Cardiac muscle cell (in vitro differentiated cells and primary cell): ENCODE measurements around the gene EPS15. TPM values are rescaled to one million over a fixed set of nuclear protein-coding genes. Genes with fewer than 3 reads are reported as not detected.

ENCODE experiments used
- DNase-seq, 2 donors: peaks; one replicate each; pipeline versions ENCODE4 v3.0.0 to v3.0.0-alpha.2; 2010 to 2017; ENCODE audit warnings: low read depth in 1 of 2, low spot score in 1 of 2
- H3K27ac ChIP-seq: fragments of 200-600 bp; sonication (generic); 2 replicates; pipeline ENCODE4 v1.5.1; 2016
- H3K27me3 ChIP-seq: fragments of 200-600 bp; sonication (generic); 2 replicates; pipeline ENCODE4 v1.6.0; 2016; ENCODE audit warnings: control low read depth
- H3K36me3 ChIP-seq: fragments of 200-600 bp; sonication (generic); 2 replicates; pipeline ENCODE4 v1.5.1; 2016; ENCODE audit warnings: control low read depth
- H3K4me1 ChIP-seq: fragments of 200-600 bp; sonication (generic); 2 replicates; pipeline ENCODE4 v1.8.1; 2017; ENCODE audit warnings: low read depth, mild to moderate bottlenecking, mixed run types
- H3K4me3 ChIP-seq: fragments of 200-600 bp; sonication (generic); 2 replicates; pipeline ENCODE4 v1.5.1; 2016; ENCODE audit warnings: mild to moderate bottlenecking
- H3K9me3 ChIP-seq: fragments of 200-600 bp; sonication (generic); 2 replicates; pipeline ENCODE4 v1.5.1; 2017; ENCODE audit warnings: low read depth, mild to moderate bottlenecking, control low read depth
- CTCF ChIP-seq: IDR thresholded peaks from 2 replicates; pipeline ENCODE4 v1.5.1; 2012; ENCODE audit warnings: low read depth, mild to moderate bottlenecking, low read length
- polyA plus RNA-seq: library from polyadenylated mRNA; unstranded; fragments of >200 nt; fragmentation: Nextera tagmentation; extraction: Ambion mirVana; gene quantifications from 2 replicates; pipeline ENCODE4 v1.2.1, GENCODE V29; 2016
- total RNA-seq: library from RNA; depleted of rRNA; stranded (reverse); fragments of >200 nt; gene quantifications from 2 replicates; pipeline ENCODE4 v1.2.3, GENCODE V29; 2016

EPS15 gene
- total and polyA plus RNA-seq, 2 experiments from 2014 or later, result 34.1 to 110 TPM

DNA sequence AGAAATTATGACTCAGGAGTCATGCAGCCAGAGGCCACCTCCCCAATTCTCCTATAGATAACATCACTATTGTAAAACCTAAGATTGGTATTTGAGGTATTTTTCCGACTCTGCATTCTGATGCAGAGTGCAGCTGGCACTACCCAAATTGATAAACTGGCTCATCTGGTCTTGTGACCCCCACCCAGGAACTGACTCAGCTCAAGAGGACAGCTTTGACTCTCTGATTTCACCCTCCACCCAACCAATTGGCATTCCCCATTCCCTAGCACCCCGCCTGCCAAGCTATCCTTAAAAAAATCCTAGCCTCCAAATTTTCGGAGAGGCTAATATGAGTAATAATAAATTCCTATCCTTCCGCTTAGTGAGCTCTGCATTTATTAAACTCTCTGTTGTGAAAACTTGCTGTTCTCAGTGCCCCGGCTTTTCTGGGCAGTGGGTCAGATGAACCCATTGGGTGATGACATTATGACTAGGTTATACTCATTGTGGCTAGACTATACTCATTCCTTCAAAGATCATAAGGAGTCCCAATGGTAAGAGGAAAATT lies 39.4 kb upstream of the EPS15 start:
- Histone ChIP-seq H3K4me1 (no peaks in the 10 kb centered on the region), H3K9me3 (no peaks in the 10 kb centered on the region), H3K4me3 (no peak overlapping the region), H3K27me3 (no peaks in the 10 kb centered on the region), H3K36me3 (no peaks in the 10 kb centered on the region), H3K27ac (no peak overlapping the region)
- DNase-seq, result peak in 1 of 2 donors; percentile 76
- TF ChIP-seq CTCF, result no peak

- Histone ChIP-seq H3K9me3 (no peaks in the 10 kb centered on the region), H3K36me3 (no peaks in the 10 kb centered on the region), H3K27me3 (no peaks in the 10 kb centered on the region), H3K4me1 (no peaks in the 10 kb centered on the region), H3K27ac (no peak overlapping the region), H3K4me3 (no peak overlapping the region)
- TF ChIP-seq CTCF, result no peak
- no peak for DNase-seq
These were observed 38.1 kb upstream of the EPS15 start for GRCh38 chr1:51557168-51557567.

DNA sequence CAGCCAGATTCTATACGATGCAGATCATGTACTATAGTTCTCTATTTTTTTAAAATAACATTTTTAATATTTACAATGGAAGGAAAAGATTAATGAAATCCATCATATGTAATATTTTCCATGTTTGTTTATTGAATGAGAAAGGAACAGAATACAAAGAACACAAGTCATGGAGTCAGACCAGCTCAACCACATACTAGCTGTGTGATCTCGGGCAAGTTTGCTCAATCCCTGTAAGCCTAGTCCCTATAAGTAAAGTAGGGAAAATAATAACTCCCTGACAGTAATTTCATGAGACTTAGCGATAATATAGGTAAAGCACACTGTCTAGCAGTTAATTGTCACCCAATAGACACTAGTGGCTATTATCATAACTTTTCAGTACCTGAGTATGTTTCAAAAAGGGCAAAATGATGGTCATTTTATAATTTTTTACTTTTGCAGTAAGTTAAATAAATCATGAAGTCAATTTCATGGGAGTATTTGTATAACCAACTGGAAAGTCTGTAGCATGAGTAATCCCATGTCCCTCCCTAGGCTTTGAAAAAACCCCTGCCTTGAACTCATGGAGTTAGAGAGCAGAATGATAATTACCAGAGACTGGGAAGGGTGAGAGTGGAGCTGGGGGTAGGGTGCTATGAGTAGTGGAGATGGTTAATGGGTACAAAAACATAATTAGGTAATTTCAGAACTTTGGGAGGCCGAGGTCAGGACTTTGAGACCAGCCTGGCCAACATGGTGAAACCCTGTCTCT lies 37.0 kb upstream of the EPS15 start:
- Histone ChIP-seq H3K4me1 (no peaks in the 10 kb centered on the region), H3K27ac (no peak overlapping the region), H3K27me3 (no peaks in the 10 kb centered on the region), H3K9me3 (no peaks in the 10 kb centered on the region), H3K36me3 (no peaks in the 10 kb centered on the region), H3K4me3 (no peak overlapping the region)
- no peak for DNase-seq
- no peak for TF ChIP-seq CTCF

DNA sequence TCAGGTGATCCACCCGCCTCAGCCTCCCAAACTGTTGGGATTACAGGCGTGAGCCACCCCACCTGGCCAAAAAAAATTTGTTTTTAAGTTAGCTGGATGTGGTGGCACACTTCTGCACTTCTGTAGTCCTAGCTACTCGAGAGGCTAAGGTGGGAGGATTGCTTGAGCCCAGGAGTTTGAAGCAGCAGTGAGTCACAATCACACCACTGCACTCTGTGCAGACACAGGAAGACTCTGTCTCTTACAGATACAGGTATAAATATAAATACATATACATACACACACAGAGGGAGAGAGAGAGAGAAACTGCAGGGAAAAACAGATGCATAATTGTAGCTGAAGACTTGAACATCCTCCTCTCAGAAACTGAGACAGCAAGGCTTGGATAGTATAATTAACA lies 34.8 kb upstream of the EPS15 start:
- Histone ChIP-seq H3K9me3 (no peaks in the 10 kb centered on the region), H3K27me3 (no peaks in the 10 kb centered on the region), H3K36me3 (no peaks in the 10 kb centered on the region), H3K4me1 (no peaks in the 10 kb centered on the region), H3K27ac (no peak overlapping the region), H3K4me3 (no peak overlapping the region)
- DNase-seq, result no peak
- no peak for TF ChIP-seq CTCF

DNA sequence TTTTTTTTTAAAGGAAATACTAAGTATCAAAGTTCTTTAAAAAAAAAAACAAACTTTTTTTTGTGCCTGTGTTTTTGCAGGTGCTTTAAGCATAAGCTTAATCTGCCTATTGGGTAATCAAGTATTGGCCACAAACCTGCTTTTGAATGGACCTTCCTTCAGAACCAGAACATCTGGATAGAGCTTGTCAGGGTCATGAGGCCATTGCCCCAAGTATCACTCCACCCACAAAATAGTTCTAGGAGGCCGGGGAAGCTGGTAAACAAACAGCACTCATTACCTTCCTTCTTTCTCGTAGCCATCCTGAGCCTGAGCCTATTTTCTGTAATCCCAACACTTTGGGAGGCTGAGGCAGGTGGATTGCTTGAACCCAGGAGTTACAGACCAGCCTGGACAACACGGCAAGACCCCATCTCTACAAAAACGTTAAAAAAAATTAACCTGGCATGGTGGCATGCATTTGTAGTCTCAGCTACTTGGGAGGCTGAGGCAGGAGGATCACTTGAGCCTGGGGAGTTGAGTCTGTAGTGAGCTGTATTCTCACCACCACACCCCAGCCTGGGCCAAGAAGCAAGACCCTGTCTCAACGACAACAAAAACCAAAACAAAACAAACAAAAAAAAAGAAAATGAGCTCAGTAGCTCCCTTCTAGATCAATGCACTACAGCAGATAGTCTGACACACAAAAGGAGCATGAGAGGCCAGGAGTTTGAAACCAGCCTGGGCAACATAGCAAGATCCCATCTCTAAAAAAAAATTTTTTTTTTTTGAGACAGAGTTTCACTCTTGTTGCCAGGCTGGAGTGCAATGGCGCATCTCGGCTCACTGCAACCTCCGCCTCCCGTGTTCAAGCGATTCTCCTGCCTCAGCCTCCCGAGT lies 34.1 kb upstream of the EPS15 start:
- no peaks in the 10 kb centered on the region for H3K27me3 ChIP-seq
- no peaks in the 10 kb centered on the region for H3K9me3 ChIP-seq
- no peak for TF ChIP-seq CTCF
- H3K4me1 ChIP-seq, result no peaks in the 10 kb centered on the region
- no peak overlapping the region for H3K4me3 ChIP-seq
- no peaks in the 10 kb centered on the region for H3K36me3 ChIP-seq
- DNase-seq, result no peak
- H3K27ac ChIP-seq, result no peak overlapping the region
